ENCODE data around the gene TAPT1. TPM values are rescaled to one million over a fixed set of nuclear protein-coding genes. Genes with fewer than 3 reads are reported as not detected.
A peak's percentile ranks its signal among the peaks of the same experiment; 100 is the strongest.

Gene TAPT1
- total RNA-seq, 1 donor from 2014 or later: 25.3 TPM

GRCh38 chr4:16194214-16194613, 32.1 kb downstream of the TAPT1 start:
- peak; percentile 64 for FAIRE-seq
- peaks cover 3% of the 10 kb centered on the region for H3K36me3 ChIP-seq (ENCODE audit: insufficient read depth, low read length)
- H3K27me3 Mint-ChIP-seq (ENCODE audit: low read depth, unreplicated experiment): no peaks in the 10 kb centered on the region

GRCh38 chr4:16192631-16193518, 33.4 kb downstream of the TAPT1 start:
- Mint-ChIP-seq H3K4me3 (ENCODE audit: unreplicated experiment) (no peak overlapping the region), H3K27ac (ENCODE audit: unreplicated experiment) (no peak overlapping the region), H3K27me3 (ENCODE audit: low read depth, unreplicated experiment) (no peaks in the 10 kb centered on the region), H3K36me3 (ENCODE audit: low read depth, unreplicated experiment) (peaks cover 4% of the 10 kb centered on the region), H3K4me1 (ENCODE audit: low read depth, unreplicated experiment) (peaks cover 23% of the 10 kb centered on the region), H3K9me3 (ENCODE audit: unreplicated experiment) (no peaks in the 10 kb centered on the region)
- Histone ChIP-seq H3K27ac (ENCODE audit: low read depth, low read length) (no peak overlapping the region), H3K79me2 (ENCODE audit: insufficient read depth, low read length) (no peaks in the 10 kb centered on the region), H3K4me2 (ENCODE audit: low read length) (no peak overlapping the region), H3K27me3 (ENCODE audit: insufficient read depth, low read length) (no peaks in the 10 kb centered on the region), H3K9me3 (ENCODE audit: insufficient read depth, low read depth, low read length) (no peaks in the 10 kb centered on the region), H3K4me3 (ENCODE audit: insufficient read depth, low read depth, low read length) (no peak overlapping the region), H4K20me1 (ENCODE audit: insufficient read depth, low read length) (no peaks in the 10 kb centered on the region), H3K4me1 (ENCODE audit: insufficient read depth, low read length) (peaks cover 9% of the 10 kb centered on the region), H3K9ac (ENCODE audit: low read length) (no peak overlapping the region), H3K36me3 (ENCODE audit: insufficient read depth, low read length) (peaks cover 3% of the 10 kb centered on the region), H2AFZ (ENCODE audit: low read depth, low read length) (no peak overlapping the region)
- TF ChIP-seq CTCF (IDR thresholded peaks at IDR 0.05; ENCODE audit: insufficient read depth, low read depth, low read length) (no peak), EZH2 (IDR thresholded peaks at IDR 0.05; ENCODE audit: insufficient read depth, low read length) (no peak)
- FAIRE-seq (peak; percentile 9), DNase-seq (ENCODE audit: low read depth) (no peak)

More at GRCh38 chr4:16194214-16194613, 32.1 kb downstream of the TAPT1 start:
- no peak overlapping the region for H3K27ac Mint-ChIP-seq (ENCODE audit: unreplicated experiment)
- H3K9ac ChIP-seq (ENCODE audit: low read length): no peak overlapping the region
- H3K4me3 Mint-ChIP-seq (ENCODE audit: unreplicated experiment): no peak overlapping the region
- H3K4me1 Mint-ChIP-seq (ENCODE audit: low read depth, unreplicated experiment): peaks cover 23% of the 10 kb centered on the region
- H3K36me3 Mint-ChIP-seq (ENCODE audit: low read depth, unreplicated experiment): peaks cover 4% of the 10 kb centered on the region
- H3K4me1 ChIP-seq (ENCODE audit: insufficient read depth, low read length): peaks cover 9% of the 10 kb centered on the region
- no peak overlapping the region for H3K4me2 ChIP-seq (ENCODE audit: low read length)
- H3K27ac ChIP-seq (ENCODE audit: low read depth, low read length): no peak overlapping the region
- no peak overlapping the region for H3K4me3 ChIP-seq (ENCODE audit: insufficient read depth, low read depth, low read length)
- peak; percentile 88 for DNase-seq (ENCODE audit: low read depth)
- no peaks in the 10 kb centered on the region for H4K20me1 ChIP-seq (ENCODE audit: insufficient read depth, low read length)
- no peak overlapping the region for H2AFZ ChIP-seq (ENCODE audit: low read depth, low read length)
- TF ChIP-seq EZH2 (IDR thresholded peaks at IDR 0.05; ENCODE audit: insufficient read depth, low read length) (no peak), CTCF (IDR thresholded peaks at IDR 0.05; ENCODE audit: insufficient read depth, low read depth, low read length) (no peak)
- H3K27me3 ChIP-seq (ENCODE audit: insufficient read depth, low read length): no peaks in the 10 kb centered on the region
- no peaks in the 10 kb centered on the region for H3K79me2 ChIP-seq (ENCODE audit: insufficient read depth, low read length)
- no peaks in the 10 kb centered on the region for H3K9me3 ChIP-seq (ENCODE audit: insufficient read depth, low read depth, low read length)
- H3K9me3 Mint-ChIP-seq (ENCODE audit: unreplicated experiment): no peaks in the 10 kb centered on the region

- Histone ChIP-seq H3K27me3 (ENCODE audit: insufficient read depth, low read length) (no peaks in the 10 kb centered on the region), H3K79me2 (ENCODE audit: insufficient read depth, low read length) (no peaks in the 10 kb centered on the region), H2AFZ (ENCODE audit: low read depth, low read length) (no peak overlapping the region), H3K27ac (ENCODE audit: low read depth, low read length) (no peak overlapping the region), H3K4me3 (ENCODE audit: insufficient read depth, low read depth, low read length) (no peak overlapping the region), H3K36me3 (ENCODE audit: insufficient read depth, low read length) (peaks cover 3% of the 10 kb centered on the region), H3K9me3 (ENCODE audit: insufficient read depth, low read depth, low read length) (no peaks in the 10 kb centered on the region), H3K9ac (ENCODE audit: low read length) (no peak overlapping the region), H3K4me1 (ENCODE audit: insufficient read depth, low read length) (peaks cover 8% of the 10 kb centered on the region), H4K20me1 (ENCODE audit: insufficient read depth, low read length) (no peaks in the 10 kb centered on the region), H3K4me2 (ENCODE audit: low read length) (no peak overlapping the region)
- FAIRE-seq (no peak), DNase-seq (ENCODE audit: low read depth) (no peak)
- Mint-ChIP-seq H3K36me3 (ENCODE audit: low read depth, unreplicated experiment) (peaks cover 4% of the 10 kb centered on the region), H3K4me3 (ENCODE audit: unreplicated experiment) (no peak overlapping the region), H3K4me1 (ENCODE audit: low read depth, unreplicated experiment) (peaks cover 23% of the 10 kb centered on the region), H3K9me3 (ENCODE audit: unreplicated experiment) (no peaks in the 10 kb centered on the region), H3K27ac (ENCODE audit: unreplicated experiment) (no peak overlapping the region), H3K27me3 (ENCODE audit: low read depth, unreplicated experiment) (no peaks in the 10 kb centered on the region)
- TF ChIP-seq CTCF (IDR thresholded peaks at IDR 0.05; ENCODE audit: insufficient read depth, low read depth, low read length) (no peak), EZH2 (IDR thresholded peaks at IDR 0.05; ENCODE audit: insufficient read depth, low read length) (no peak)
Measured at GRCh38 chr4:16192057-16192456, 34.2 kb downstream of the TAPT1 start.
